Stimulated activated CD4-positive, alpha-beta T cell treated with anti-CD3 and anti-CD28 coated beads, Interleukin-12 subunit alpha, Interleukin-12 subunit beta, amount 100 ng/mL, for 48 hours (primary cell): ENCODE data around the gene RAC2.
"Not testable (repeated sequence)": the region's sequence is repeated elsewhere in the genome, so short reads cannot be mapped to it uniquely, and the experiment has no call there.

Experiments used
- DNase-seq, 3 donors: peaks; one replicate each; pipeline ENCODE4 v3.0.0-alpha.2; 2020; ENCODE audit warnings: low read depth in 2 of 3, low spot score in 1 of 3

The RAC2 gene

DNA sequence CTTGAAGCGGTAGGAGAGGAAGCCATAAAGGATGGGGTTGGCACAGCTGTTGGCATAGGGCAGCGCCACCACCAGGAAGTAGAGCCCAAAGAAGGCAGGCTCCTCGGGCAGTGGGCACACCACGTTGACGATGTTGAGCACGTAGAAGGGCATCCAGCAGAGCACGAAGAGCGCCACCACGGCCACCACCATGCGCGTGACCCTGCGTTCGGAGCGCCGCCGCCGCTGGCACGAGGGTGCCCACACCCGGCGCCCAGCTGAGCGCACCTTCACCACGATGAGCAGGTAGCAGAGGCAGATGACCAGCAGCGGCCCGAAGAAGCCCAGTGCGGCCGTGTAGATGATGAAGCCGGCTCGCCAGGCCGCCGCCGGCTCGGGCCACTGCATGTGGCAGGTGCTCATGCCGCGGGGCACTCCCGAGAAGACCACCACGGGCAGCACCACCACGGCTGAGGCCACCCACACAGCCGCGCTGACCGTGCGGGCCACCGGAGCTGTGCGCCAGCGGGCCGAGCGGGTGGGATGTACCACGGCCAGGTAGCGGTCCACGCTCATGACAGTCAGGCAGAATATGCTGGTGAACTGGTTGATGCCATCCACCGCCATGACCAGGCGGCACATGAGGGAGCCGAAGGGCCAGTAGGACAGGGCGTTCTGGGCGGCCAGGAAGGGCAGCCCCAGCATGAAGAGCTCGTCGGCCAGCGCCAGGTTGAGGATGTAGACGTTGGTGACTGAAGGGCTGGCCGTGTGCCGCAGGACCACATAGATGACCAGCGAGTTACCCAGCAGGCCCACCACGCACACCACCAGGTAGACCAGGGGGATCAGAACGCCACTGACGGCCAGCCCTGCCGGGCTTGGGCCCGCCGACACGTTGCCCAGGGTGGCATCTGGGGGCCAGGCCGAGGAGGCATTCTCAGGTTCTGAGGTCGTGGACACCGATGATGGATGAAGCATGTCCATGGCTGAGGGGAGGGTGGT is 36.9 kb downstream of the RAC2 start:
- DNase-seq, result no peak

DNA sequence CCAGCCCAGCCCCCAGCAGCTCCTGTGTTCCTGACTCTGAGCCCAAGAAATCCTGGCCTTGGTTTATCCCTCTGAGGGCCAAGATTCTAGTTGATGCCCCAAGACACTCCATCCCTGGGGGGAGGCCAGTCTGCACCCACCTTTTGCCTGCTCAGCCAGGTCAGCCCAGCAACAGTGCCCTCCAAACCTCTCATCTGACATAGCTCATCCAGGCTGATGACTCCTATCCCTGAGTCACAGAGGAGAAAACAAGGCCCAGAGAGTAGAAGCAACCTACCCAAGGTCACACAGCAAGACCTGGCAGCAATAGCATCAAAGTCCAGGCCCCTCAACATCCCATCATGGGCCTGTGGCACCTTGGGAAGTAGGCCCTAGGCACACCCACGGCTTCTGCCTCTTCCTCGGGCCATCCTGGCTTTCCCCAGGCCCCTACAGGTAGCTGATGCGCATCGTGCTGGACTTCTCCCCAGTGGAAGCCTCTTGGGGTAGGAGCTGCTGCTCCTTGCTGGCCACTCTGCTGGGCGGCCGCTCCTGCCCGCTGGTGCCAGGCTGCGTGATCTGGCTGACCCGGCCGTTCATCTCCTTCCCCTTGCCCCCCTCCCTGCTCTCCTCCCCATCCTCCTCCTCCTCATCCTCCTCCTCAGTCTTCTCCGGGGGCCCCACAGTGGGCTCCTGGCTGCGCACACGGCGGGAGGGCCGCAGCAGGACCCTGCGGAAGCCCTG is 37.8 kb downstream of the RAC2 start:
- DNase-seq, result no peak

DNA sequence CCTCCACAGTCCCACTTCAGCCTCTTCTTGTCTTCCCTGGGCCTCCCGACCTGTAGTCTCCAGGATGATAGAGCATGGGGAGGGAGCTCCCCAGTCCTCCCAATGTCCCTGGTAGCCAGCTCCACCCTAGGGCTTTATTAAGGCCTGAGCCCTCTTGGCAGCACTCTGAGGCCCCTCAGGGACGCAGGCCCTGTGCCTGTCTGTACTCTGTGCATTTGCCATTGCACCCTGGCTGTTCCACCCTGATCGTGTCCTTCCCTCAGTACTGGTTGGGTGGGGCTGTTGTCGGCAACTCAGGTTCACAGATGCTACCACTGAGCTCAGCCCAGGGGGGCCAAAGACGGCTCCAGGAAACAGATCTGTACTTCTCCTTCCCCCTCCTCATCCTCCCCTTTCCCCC is 39.0 kb downstream of the RAC2 start:
- no peak for DNase-seq

DNA sequence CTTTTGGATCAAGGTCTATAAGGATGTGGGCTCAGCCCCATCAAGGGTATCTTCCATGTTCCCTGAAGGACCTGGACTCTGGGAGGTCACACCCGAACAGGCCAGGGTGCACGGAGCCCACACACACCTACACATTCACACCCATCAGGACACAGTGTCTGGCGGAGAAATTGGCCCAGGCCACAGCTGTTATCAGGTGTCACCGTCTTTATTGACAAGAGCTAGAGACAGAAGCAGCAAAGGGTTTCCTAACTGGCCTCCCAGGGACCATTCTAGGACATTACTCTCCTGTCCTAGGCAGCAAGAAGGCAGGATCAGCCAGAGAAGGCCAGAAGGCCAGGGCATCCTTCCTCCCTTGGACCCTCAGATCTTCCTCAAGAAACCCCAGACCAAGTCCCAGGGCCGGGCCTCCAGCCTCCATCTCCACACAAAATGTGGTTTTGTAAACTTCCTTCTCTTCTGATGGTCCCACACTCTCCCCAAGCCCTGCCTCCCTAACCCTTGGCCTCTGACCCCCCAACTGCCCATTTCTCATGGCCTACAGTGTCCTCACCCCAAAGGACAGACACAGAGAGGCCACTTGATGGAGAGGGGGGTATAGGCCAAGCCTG is 39.9 kb downstream of the RAC2 start:
- no peak for DNase-seq

DNA sequence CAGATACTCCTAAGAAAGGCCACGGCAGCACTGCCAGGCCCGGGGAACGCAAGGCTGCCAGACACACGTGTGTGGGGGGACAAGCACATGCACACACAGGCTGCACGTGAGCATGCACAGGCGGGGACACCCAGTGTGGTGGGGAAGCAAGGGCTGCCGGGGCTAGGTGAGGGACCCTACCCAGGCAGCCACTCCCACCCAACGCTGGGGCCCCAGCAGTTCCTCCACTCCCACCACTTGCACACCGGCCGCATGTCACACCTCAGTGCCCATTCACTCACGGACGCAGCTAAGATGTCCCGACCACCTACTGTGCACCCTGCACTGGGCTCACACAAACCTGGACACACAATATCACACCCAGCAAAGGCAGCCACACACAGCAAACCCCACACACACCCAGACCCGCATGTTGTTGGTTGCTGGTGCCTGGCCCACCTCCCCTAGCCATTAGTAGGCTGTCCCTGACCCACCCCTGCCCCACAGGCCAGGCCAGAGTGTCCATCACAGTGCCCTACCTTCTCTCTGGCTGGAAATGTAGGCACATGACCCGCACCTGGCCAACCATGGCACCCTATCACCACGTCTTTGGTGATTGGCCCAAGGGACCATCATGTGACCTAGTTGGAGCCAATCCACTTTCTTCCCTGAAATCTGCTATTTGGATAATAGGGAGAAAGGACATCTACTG is 40.6 kb downstream of the RAC2 start:
- DNase-seq, result no peak

DNA sequence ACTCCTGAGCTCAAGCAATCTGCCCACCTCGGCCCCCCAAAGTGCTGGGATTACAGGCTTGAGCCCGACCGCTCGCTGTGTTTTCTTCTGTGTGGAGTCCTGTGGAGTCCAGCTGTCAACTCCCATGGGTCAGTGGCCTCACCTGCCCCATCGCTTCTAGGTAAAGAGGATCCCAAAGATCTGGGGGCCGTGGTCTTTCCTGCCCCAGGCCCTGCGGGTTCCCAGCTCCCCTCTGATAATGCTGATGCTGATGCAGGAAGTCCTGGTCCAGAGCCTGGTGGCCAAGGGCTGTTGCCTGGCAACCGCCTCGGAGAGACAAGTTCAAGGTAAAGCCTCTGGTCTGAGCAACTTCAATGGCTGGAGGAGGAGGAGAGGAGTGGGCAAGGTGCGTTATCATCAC is 41.4 kb downstream of the RAC2 start:
- no peak for DNase-seq

DNA sequence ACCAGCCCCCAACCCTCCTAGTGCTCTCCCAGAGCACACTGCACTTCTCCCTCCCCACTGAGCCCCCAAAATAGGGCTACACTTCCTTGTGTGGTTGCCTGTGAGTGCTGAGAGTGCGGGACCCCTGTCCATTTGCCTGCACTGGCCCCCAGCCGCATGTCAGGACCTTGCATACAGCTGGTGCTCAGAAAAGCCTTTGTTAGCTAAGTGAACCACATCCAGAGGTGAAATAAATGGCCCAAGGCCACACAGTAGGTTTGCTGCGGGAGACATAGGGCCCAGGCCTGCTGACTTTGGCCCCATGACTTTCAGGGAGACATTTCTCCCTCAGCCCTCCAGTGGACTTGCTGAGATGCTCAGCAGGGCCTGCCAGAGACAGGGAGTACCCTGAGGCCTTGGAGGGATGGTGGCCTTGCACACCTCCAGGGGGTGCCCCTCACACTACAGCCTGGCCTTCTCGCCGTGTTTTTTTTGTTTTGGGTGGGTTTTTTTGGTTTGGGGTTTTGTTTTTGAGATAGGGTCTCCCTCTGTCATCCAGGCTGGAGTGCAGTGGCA is 42.0 kb downstream of the RAC2 start:
- DNase-seq, result no peak

DNA sequence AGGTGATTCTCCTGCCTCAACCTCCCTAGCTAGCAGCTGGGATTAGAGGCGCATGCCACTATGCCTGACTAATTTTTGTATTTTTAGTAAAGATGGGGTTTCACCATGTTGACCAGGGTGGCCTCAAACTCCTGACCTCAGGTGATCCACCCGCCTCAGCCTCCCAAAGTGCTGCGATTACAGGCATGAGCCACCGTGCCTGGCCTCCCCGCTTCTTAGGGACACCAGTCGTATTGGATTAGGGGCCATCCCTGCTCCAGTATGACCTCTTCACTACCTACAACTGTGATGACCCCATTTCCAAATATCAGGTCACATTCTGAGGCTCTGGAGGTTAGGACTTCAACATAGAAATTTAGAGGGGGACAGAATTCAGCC is 42.6 kb downstream of the RAC2 start:
- not testable (repeated sequence) for DNase-seq

DNA sequence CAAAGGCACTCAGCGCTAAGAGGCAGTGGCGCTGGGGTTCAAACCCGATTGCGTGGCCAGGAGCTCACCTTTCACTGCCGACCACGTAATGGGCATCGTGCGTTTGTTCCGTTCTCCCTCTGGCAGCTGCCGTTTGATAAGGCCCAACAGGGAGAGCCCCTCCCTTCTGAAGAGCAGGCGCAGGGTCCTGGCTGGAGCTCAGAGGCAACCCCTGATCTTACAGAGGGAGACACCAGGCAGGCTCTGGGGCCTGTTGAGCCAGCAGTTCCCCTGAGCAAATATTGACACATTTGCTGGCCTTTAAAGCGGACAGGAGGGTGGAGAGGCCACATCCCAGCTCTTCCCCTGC is 44.3 kb downstream of the RAC2 start:
- DNase-seq, result no peak

DNA sequence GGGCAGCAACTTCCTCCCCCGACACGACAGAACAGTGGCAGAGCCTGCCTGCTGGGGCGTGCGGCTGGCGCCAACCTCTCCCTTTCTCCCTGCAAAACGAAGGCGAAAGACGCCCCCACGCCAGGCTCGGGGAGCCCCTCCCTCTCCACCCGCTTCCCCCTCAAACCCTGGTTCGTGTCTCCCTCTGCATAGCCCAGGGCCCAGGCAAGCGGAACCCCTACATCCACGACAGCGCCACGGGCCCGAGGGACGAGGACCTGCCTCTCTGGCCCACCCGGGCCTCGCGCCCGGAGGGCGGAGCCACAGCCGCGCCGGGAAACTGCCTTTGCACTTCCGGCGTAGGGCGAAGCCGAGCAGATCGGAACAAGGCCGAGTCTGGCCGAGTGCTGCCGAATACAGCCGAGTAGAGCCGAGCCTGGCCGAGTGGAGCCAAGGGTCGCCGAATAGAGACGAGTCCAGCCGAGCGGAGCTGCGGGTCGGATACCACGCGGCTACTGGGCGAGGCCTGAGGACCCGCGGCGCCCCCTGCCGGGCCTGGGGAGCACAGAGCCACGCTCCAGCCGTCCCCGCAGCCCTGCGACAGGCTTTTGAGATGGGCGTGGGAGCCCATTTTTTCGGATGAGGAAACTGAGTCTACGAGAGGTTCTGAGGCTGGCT is 44.8 kb downstream of the RAC2 start:
- peak; percentile 99 to 100 (median 99) for DNase-seq

DNA sequence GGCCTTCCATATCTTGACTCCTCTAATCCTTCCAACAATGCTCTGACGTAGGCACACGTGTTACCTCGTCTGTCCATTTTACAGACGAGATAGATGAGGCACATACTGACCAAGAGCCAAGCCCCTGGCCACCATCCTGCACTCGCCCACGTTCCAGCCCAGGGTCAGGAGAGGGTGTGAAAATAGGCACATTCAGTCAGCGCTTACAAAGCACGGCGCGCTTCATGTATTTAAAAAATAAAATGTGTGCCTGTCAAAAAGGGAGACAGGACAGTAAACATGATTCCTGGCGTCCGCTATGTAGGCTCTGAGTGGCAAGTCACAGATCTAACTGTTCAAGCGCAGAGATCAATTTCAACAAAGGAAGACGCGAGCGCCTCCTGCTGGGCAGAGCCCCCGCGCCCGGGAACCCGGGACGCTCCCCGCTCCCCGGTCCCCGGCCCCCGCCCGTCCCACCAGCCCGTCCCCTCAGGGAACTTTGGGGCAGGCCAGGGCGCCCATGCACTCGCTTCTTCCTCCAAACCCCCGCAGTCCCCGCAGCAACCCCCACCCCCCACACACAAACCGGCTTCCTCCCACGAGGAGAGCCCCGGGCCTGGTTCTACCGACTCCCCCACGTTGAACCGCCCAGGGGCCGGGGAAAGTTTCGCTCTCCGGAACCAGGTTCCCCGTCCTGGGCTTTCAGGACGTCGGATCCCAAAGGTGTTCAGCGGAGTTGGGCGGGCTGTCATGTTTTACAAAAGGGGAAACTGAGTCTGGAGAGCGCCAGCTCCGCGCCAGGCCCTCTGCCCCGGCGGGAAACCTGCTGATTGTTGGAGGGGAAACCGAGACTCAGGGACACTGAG is 45.6 kb downstream of the RAC2 start:
- DNase-seq, result peak; percentile 84 to 98 (median 90)

DNA sequence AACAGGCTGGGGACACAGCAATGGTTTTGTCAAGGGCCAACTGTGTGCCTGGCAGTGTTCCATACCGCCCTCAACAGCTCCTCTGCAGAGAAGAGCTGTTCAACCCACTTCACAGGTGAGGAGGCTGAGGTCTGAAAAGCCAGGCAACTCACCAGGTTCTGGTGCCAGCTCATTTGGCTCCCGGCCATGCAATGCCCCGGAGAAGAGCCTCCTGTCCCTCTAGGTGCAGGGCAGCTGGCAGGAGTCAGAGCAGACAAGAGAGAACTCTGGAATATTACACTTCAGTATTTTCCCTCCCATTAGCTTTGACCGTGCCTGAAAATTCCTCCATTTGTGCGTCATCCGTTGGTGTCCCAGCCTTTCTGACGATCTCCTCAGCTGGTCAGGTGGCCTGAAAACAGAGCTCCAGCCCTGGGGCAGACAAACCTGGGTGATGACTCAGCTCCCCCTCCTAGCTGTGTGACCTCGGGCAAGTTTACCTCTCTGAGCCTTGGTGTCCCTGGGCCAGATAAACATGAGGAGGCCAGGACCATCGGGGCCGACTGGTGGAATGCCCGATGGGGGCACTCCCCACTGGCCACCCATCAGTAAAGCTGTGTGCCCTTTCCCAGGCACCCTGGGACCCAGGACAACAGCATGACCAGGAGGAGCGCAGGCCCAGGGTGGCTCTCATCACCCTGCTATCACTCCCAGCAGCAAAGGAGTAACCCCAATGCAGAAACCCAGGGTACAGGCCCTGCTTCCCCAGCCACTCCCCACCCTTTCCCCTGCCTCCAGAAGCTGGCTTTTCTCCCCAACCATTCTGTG is 46.4 kb downstream of the RAC2 start:
- no peak for DNase-seq

DNA sequence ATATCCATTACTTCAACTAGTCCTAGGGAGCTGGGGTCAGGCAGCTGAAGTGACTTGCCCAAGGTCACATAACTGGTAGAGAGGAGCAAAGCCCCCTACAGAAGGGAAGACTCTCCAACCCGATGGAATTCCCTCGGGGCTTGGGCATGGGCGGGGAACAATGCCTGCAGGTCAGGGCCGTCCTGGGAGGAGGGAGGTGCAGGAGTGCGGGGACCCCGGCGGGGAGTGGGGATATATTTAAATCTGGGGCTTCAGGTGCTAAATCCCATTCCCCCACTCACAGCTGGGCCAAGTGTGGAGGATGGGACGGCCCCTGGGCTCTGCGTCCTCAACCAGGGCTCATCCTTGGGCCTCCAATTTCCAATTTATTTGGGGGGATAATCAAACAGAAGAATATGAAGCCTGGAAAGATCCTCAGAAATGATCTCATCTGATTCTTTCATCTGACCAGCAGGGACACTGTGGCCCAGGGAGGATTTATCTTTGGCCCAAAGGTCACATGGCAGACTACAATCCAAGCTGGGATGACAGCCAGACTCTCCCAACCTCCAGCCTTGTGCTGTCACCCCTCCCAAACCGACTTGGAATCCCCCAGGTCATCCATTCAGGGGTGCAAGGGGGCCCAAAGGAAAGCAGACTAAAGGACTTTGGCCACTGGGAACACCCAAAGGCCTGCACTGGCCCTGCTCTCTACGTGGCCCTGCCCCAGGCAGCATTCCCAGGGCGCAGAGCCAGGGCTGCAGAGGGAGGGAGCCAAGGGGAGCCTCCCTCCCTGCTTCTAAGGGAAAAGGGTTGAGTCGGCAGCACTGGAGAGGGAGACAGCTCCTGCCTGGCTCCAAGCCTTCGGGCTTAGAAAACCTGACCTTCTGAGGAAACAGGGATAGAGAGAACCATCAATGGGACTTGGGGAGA is 47.3 kb downstream of the RAC2 start:
- DNase-seq, result no peak

DNA sequence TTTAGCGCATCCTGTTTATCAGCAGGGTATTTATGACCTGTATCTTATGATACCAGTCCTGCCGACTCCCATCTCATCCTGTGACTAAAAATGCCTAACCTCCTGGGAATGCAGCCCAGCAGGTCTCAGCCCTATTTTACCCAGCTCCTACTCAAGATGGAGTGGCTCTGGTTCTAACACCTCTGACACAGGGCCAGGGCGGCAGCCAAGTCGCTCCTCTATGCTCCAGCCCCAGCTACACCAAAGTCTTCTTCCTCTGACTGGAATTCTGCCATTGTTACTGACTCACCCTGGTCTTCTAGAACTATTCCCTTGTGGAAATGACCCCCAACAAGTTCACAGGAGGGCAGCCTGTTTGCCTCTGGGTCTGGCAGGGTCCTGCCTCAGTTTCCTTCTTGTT is 48.1 kb downstream of the RAC2 start:
- DNase-seq, result no peak

DNA sequence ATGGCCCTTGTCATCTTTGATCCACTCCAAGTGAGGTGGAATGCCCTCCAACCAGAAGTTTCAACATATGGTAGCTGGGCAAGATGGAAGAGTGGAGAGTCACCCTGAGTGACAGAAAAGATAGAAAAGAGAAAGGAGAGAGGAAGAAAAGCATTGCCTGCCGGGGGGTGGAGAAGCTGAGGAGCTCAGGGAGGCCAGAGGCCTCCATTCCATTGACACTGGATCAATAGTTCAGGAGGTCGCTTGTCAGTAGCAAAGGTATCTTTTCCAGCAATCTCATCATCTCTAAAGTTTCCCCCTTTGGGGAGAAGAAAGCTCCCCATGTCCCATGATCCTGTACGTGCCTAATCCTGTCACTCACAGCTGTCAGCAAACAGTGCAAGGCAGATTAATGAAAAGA is 49.3 kb downstream of the RAC2 start:
- DNase-seq, result no peak

DNA sequence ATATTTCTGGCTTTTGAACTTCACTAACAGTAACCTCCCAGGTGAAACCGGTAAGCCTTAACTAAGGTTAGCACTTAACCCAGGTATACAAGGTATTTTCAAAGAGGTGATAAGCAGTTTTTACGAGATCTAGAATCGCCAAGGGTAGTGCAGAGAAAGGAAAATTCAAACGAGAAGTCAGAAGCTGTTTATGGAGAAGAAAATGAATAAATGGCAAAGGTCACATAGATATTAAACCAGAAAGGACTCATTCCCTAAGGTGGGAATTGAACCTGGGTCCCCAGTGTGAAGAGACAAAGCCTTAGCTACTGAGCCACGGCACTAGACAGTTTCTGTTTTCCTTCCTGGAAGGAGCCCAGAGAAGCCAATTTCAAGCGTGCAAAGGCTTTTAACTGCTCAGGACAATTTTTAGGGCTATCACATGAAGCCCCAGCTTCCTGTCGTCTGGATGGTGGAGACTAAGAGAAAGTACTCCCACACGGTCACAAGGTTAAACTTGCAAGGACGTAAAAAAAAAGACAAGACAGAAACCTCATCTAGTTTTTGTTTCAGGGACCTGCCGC is 50.4 kb downstream of the RAC2 start:
- peak; percentile 45 to 48 (median 48) for DNase-seq

DNA sequence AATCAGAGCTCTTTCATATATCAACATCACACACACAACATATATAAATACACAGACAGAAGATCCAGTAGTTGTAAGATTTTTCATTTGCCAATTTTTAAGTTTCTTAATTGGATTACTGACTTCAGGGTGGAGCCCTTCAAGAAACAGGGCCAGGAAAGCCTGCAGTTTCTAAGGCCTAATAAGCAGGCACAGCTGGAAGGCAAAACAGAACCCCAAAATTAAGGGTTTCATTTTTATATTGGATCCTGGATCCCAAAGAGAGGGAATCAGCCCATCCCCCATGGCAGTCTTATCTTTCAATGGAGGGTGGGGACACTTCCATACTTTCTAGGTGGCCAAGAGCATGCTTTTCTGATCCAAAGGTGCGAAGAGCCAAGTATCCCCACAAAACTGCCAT is 51.3 kb downstream of the RAC2 start:
- no peak for DNase-seq

DNA sequence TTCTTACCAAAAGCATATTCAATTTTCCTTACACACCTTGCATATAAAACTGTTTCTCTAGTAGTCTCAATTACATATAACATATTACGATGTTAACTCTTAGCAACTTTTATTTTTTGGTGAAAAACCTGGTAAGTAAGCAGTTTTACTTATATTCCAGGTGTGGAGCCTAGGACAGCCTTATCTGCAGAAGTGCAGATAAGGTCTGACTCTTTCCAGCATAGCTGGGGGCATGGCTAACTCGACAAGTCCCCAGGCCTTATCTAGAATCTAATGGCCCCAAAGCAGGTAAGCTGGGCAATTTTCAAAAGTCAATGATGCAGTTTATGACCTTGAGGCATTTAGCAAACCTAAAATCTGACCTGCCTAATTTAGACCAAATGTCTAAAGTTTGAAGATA is 51.9 kb downstream of the RAC2 start:
- no peak for DNase-seq
